ENCODE data around the gene ZDHHC12. TPM values are rescaled to one million over a fixed set of nuclear protein-coding genes. Genes with fewer than 3 reads are reported as not detected.

The ZDHHC12 gene
- total RNA-seq, 2 experiments from 2014 or later = 40.0 to 56.8 TPM

- Histone ChIP-seq H4K20me1 (ENCODE audit: insufficient read depth, low read length) (no peaks in the 10 kb centered on the region), H3K79me2 (ENCODE audit: insufficient read depth, low read depth, low read length) (peaks cover 5% of the 10 kb centered on the region; the same call in 1 of the 2 replicates), H3K4me1 (ENCODE audit: insufficient read depth, low read length, poor library complexity, severe bottlenecking) (peaks cover 20% of the 10 kb centered on the region), H3K36me3 (ENCODE audit: insufficient read depth, low read length) (no peaks in the 10 kb centered on the region; the same call in 1 of the 2 replicates), H3K9me2 (ENCODE audit: insufficient read depth, low read length) (no peaks in the 10 kb centered on the region), H3K9me3 (ENCODE audit: low read length) (no peaks in the 10 kb centered on the region), H3K4me2 (ENCODE audit: low read length) (no peak overlapping the region), H3K4me3 (ENCODE audit: low read depth, low read length, poor library complexity, severe bottlenecking) (no peak overlapping the region), H3K27ac (ENCODE audit: low read depth, low read length, poor library complexity, severe bottlenecking) (no peak overlapping the region), H2AFZ (ENCODE audit: low read length) (no peak overlapping the region)
- CTCF ChIA-PET (ENCODE audit: unreplicated experiment) = no interaction called here
- DNase-seq (ENCODE audit: low spot score) = no peak
- POLR2A ChIA-PET = no interaction called here
- TF ChIP-seq CTCF (conservative IDR thresholded peaks at IDR 0.05; ENCODE audit: low read length) (no peak), EZH2phosphoT487 (IDR thresholded peaks at IDR 0.05; ENCODE audit: borderline replicate concordance, low read depth, low read length) (no peak)
- TSS peak; percentile 62 for BruUV-seq (replicated peaks)
- intact Hi-C loops (cut with micrococcal nuclease; ENCODE audit: unreplicated experiment) = loop anchor here (5.0 to 10.0 kb wide), 4 partner anchors 76 to 264 kb away; partner anchors contain the start of genes ODF2, PHYHD1 and SPTAN1
Observed at GRCh38 chr9:128720841-128721486, 3.0 kb downstream of the ZDHHC12 start.

GRCh38 chr9:128719919-128720605, 3.9 kb downstream of the ZDHHC12 start:
- intact Hi-C loops (cut with micrococcal nuclease; ENCODE audit: unreplicated experiment) = loop anchor here (5.0 to 10.0 kb wide), 4 partner anchors 75 to 263 kb away; partner anchors contain the start of genes ODF2, PHYHD1 and SPTAN1
- no peak for TF ChIP-seq CTCF (conservative IDR thresholded peaks at IDR 0.05; ENCODE audit: low read length)
- no peak for TF ChIP-seq EZH2phosphoT487 (IDR thresholded peaks at IDR 0.05; ENCODE audit: borderline replicate concordance, low read depth, low read length)
- Histone ChIP-seq H3K79me2 (ENCODE audit: insufficient read depth, low read depth, low read length) (peaks cover 5% of the 10 kb centered on the region; the same call in 1 of the 2 replicates), H3K4me3 (ENCODE audit: low read depth, low read length, poor library complexity, severe bottlenecking) (no peak overlapping the region), H3K9me3 (ENCODE audit: low read length) (no peaks in the 10 kb centered on the region), H4K20me1 (ENCODE audit: insufficient read depth, low read length) (no peaks in the 10 kb centered on the region), H3K4me1 (ENCODE audit: insufficient read depth, low read length, poor library complexity, severe bottlenecking) (peaks cover 18% of the 10 kb centered on the region), H3K9me2 (ENCODE audit: insufficient read depth, low read length) (no peaks in the 10 kb centered on the region), H3K27ac (ENCODE audit: low read depth, low read length, poor library complexity, severe bottlenecking) (no peak overlapping the region), H2AFZ (ENCODE audit: low read length) (no peak overlapping the region), H3K36me3 (ENCODE audit: insufficient read depth, low read length) (no peaks in the 10 kb centered on the region; the same call in 1 of the 2 replicates), H3K4me2 (ENCODE audit: low read length) (no peak overlapping the region)
- DNase-seq (ENCODE audit: low spot score) = no peak
- BruUV-seq (replicated peaks) = no TSS peak
- POLR2A ChIA-PET = no interaction called here
- CTCF ChIA-PET (ENCODE audit: unreplicated experiment) = no interaction called here

- Histone ChIP-seq H3K9me2 (ENCODE audit: insufficient read depth, low read length) (no peaks in the 10 kb centered on the region), H4K20me1 (ENCODE audit: insufficient read depth, low read length) (no peaks in the 10 kb centered on the region), H3K36me3 (ENCODE audit: insufficient read depth, low read length) (no peaks in the 10 kb centered on the region; the same call in 1 of the 2 replicates), H3K4me3 (ENCODE audit: low read depth, low read length, poor library complexity, severe bottlenecking) (no peak overlapping the region), H3K27ac (ENCODE audit: low read depth, low read length, poor library complexity, severe bottlenecking) (no peak overlapping the region), H3K4me2 (ENCODE audit: low read length) (no peak overlapping the region), H2AFZ (ENCODE audit: low read length) (no peak overlapping the region), H3K9me3 (ENCODE audit: low read length) (no peaks in the 10 kb centered on the region), H3K79me2 (ENCODE audit: insufficient read depth, low read depth, low read length) (peaks cover 2% of the 10 kb centered on the region; the same call in 1 of the 2 replicates), H3K4me1 (ENCODE audit: insufficient read depth, low read length, poor library complexity, severe bottlenecking) (peaks cover 11% of the 10 kb centered on the region)
- ChIA-PET CTCF (ENCODE audit: unreplicated experiment) (no interaction called here), POLR2A (no interaction called here)
- TF ChIP-seq CTCF (conservative IDR thresholded peaks at IDR 0.05; ENCODE audit: low read length) (no peak), EZH2phosphoT487 (IDR thresholded peaks at IDR 0.05; ENCODE audit: borderline replicate concordance, low read depth, low read length) (no peak)
- no peak for DNase-seq (ENCODE audit: low spot score)
- intact Hi-C loops (cut with micrococcal nuclease; ENCODE audit: unreplicated experiment) = no loop called here
- BruUV-seq (replicated peaks) = no TSS peak
Observed at GRCh38 chr9:128718475-128718874, 5.5 kb downstream of the ZDHHC12 start.
